NB4 (cell line): Measurements from ENCODE around the gene CYP11A1.

Source experiments
- DNase-seq: peaks from one replicate; pipeline ENCODE4 v3.0.0; 2010; ENCODE audit warnings: low read depth
- H3K4me3 ChIP-seq: one replicate; pipeline ENCODE4 v1.5.1; 2011; ENCODE audit warnings: mild to moderate bottlenecking, low read depth, low read length, moderate library complexity
- CTCF ChIP-seq: IDR thresholded peaks from one replicate; pipeline ENCODE4 v1.5.1; 2012; ENCODE audit warnings: low read depth, low read length
- MAX ChIP-seq: IDR thresholded peaks from 2 replicates; pipeline ENCODE4 v1.6.1; 2011; ENCODE audit warnings: low read depth, low read length
- MYC ChIP-seq: IDR thresholded peaks from 2 replicates; pipeline ENCODE4 v1.6.1; 2011; ENCODE audit warnings: low read depth, low read length
- POLR2A ChIP-seq: IDR thresholded peaks from 2 replicates; pipeline ENCODE4 v1.6.1; 2011; ENCODE audit warnings: mild to moderate bottlenecking; ENCODE audit not compliant: insufficient read length; ENCODE audit errors: extremely low read depth

CYP11A1 gene

GRCh38 chr15:74396146-74396438 is 28.6 kb upstream of the CYP11A1 start:
- H3K4me3 ChIP-seq = no peak overlapping the region
- TF ChIP-seq CTCF = no peak
- no peak for TF ChIP-seq MYC
- no peak for TF ChIP-seq POLR2A
- no peak for TF ChIP-seq MAX
- DNase-seq = no peak

GRCh38 chr15:74395319-74396145 is 28.1 kb upstream of the CYP11A1 start:
- peak; percentile 38 for DNase-seq
- H3K4me3 ChIP-seq = no peak overlapping the region
- no peak for TF ChIP-seq POLR2A
- no peak for TF ChIP-seq CTCF
- TF ChIP-seq MAX = no peak
- TF ChIP-seq MYC = no peak

GRCh38 chr15:74394090-74394846 is 26.8 kb upstream of the CYP11A1 start:
- TF ChIP-seq POLR2A (no peak), MAX (no peak), CTCF (no peak), MYC (no peak)
- H3K4me3 ChIP-seq = no peak overlapping the region
- no peak for DNase-seq

GRCh38 chr15:74393423-74393822 is 26.0 kb upstream of the CYP11A1 start:
- no peak for DNase-seq
- H3K4me3 ChIP-seq = no peak overlapping the region
- TF ChIP-seq POLR2A (no peak), MYC (no peak), MAX (no peak), CTCF (no peak)

GRCh38 chr15:74392902-74393301 is 25.5 kb upstream of the CYP11A1 start:
- DNase-seq = no peak
- TF ChIP-seq MAX = no peak
- no peak overlapping the region for H3K4me3 ChIP-seq

DNA sequence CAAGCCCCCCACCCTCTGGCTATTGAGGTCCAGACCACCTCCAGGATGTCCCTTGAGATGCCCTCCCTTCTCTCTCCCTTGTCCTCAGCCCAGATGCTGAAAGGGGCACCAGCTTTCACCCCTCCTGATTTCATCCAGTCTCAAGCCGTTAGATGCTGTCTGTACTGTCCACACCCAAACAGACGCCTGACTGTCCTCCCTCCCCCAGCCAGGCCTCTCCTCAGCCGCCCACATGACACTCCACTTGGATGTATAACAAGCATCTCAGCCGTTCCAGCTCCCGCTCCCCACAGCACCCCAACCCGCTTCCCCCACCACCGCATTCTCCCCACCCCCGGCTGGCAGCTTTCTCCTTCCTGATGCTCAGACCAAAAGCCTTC is 25.0 kb upstream of the CYP11A1 start:
- DNase-seq = no peak
- TF ChIP-seq MYC = no peak
- TF ChIP-seq CTCF = no peak
- TF ChIP-seq MAX = no peak
- TF ChIP-seq POLR2A = no peak
- no peak overlapping the region for H3K4me3 ChIP-seq
